HepG2 (cell line): ENCODE results near the gene RAB11FIP5. TPM values are rescaled to one million over a fixed set of nuclear protein-coding genes. Genes with fewer than 3 reads are reported as not detected.

Experiments used
- BRCA1 ChIP-seq: sonication (generic); formaldehyde crosslinking; IDR thresholded peaks from 2 replicates; pipeline ENCODE4 v1.4.0; 2020; ENCODE audit warnings: missing genetic modification reagents
- ELF3 ChIP-seq: IDR thresholded peaks from 2 replicates; pipeline ENCODE4 v1.6.1; 2016; ENCODE audit warnings: missing genetic modification reagents, missing compliant biosample characterization
- HES4 ChIP-seq: sonication (generic); formaldehyde crosslinking; IDR thresholded peaks from 2 replicates; pipeline ENCODE4 v1.9.0; 2021; ENCODE audit warnings: mild to moderate bottlenecking, missing genetic modification reagents, borderline replicate concordance
- HOXD1 ChIP-seq: sonication (generic); formaldehyde crosslinking; IDR thresholded peaks from 2 replicates; pipeline ENCODE4 v1.5.0; 2020; ENCODE audit warnings: missing genetic modification reagents
- RELA ChIP-seq: sonication (generic); formaldehyde crosslinking; IDR thresholded peaks from 2 replicates; pipeline ENCODE4 v1.4.0; 2020; ENCODE audit warnings: missing genetic modification reagents
- TCF7 ChIP-seq: sonication (generic); IDR thresholded peaks from 2 replicates; pipeline ENCODE4 v1.6.1; 2016; ENCODE audit warnings: antibody characterized with exemption, low read depth
- ZFYVE20 ChIP-seq: sonication (generic); formaldehyde crosslinking; IDR thresholded peaks from 2 replicates; pipeline ENCODE4 v1.8.0; 2023; ENCODE audit warnings: low read depth, mild to moderate bottlenecking, moderate library complexity, missing genetic modification reagents, borderline replicate concordance
- ZNF468 ChIP-seq: sonication (generic); formaldehyde crosslinking; IDR thresholded peaks from 2 replicates; pipeline ENCODE4 v1.8.0; 2022; ENCODE audit warnings: mild to moderate bottlenecking, moderate library complexity, missing genetic modification reagents
- polyA plus RNA-seq, 8 experiments: library from polyadenylated mRNA; depleted of rRNA in 3 of 8; stranded (reverse) in 7 of 8; unstranded in 1 of 8; fragments of >200 nt; fragmentation: Illumina TruSeq in 4 of 8; extraction: Trizol in 4 of 8; gene quantifications; 2 replicates each; pipeline versions ENCODE4 v1.2.1 to v1.2.3, GENCODE V29; 2011 to 2016; ENCODE audit warnings: low read depth in 4 of 8, missing spikeins in 1 of 8, mixed read lengths in 1 of 8; ENCODE audit not compliant: insufficient read depth in 1 of 8
- total RNA-seq, 5 experiments: library from RNA; depleted of rRNA; stranded (reverse); fragments of >200 nt; fragmentation: Illumina TruSeq; extraction: Trizol; gene quantifications; 2 replicates each; pipeline ENCODE4 v1.2.3, GENCODE V29; 2016; ENCODE audit warnings: low read depth in 1 of 5
- TF ChIP-seq, protein P1 (sequence below): sonication (generic); formaldehyde crosslinking; IDR thresholded peaks from 2 replicates; pipeline ENCODE4 v1.4.0; 2020; ENCODE audit warnings: missing genetic modification reagents
- TF ChIP-seq, protein P2 (sequence below): sonication (generic); formaldehyde crosslinking; IDR thresholded peaks from 2 replicates; pipeline ENCODE4 v1.5.1; 2020; ENCODE audit warnings: missing genetic modification reagents, mild to moderate bottlenecking, borderline replicate concordance
- TF ChIP-seq, protein P3 (sequence below), 2 experiments: sonication (generic) in 1 of 2; formaldehyde crosslinking in 1 of 2; IDR thresholded peaks; 2 replicates each; pipeline versions ENCODE4 v1.5.1 to v1.6.1; 2011 to 2020; ENCODE audit warnings: borderline replicate concordance in 1 of 2, low read depth in 1 of 2, low read length in 1 of 2, mild to moderate bottlenecking in 1 of 2, missing genetic modification reagents in 1 of 2, moderate library complexity in 1 of 2
- TF ChIP-seq, protein P4 (sequence below): sonication (generic); formaldehyde crosslinking; IDR thresholded peaks from 2 replicates; pipeline ENCODE4 v1.5.0; 2020; ENCODE audit warnings: missing genetic modification reagents
- TF ChIP-seq, protein P5 (sequence below): sonication (generic); formaldehyde crosslinking; IDR thresholded peaks from 2 replicates; pipeline ENCODE4 v1.4.0; 2020; ENCODE audit warnings: mild to moderate bottlenecking, low read depth, missing genetic modification reagents

RAB11FIP5 gene
- total and polyA plus RNA-seq, 2 of the 13 experiments (the other 11 are each of a cell fraction or from before 2014, with no cell fraction given): 9.4 to 22.9 TPM

GRCh38 chr2:73071360-73072128 is 41.2 kb downstream of the RAB11FIP5 start, which contains the start of gene SFXN5 (continued):
- TF ChIP-seq, protein P1, sequence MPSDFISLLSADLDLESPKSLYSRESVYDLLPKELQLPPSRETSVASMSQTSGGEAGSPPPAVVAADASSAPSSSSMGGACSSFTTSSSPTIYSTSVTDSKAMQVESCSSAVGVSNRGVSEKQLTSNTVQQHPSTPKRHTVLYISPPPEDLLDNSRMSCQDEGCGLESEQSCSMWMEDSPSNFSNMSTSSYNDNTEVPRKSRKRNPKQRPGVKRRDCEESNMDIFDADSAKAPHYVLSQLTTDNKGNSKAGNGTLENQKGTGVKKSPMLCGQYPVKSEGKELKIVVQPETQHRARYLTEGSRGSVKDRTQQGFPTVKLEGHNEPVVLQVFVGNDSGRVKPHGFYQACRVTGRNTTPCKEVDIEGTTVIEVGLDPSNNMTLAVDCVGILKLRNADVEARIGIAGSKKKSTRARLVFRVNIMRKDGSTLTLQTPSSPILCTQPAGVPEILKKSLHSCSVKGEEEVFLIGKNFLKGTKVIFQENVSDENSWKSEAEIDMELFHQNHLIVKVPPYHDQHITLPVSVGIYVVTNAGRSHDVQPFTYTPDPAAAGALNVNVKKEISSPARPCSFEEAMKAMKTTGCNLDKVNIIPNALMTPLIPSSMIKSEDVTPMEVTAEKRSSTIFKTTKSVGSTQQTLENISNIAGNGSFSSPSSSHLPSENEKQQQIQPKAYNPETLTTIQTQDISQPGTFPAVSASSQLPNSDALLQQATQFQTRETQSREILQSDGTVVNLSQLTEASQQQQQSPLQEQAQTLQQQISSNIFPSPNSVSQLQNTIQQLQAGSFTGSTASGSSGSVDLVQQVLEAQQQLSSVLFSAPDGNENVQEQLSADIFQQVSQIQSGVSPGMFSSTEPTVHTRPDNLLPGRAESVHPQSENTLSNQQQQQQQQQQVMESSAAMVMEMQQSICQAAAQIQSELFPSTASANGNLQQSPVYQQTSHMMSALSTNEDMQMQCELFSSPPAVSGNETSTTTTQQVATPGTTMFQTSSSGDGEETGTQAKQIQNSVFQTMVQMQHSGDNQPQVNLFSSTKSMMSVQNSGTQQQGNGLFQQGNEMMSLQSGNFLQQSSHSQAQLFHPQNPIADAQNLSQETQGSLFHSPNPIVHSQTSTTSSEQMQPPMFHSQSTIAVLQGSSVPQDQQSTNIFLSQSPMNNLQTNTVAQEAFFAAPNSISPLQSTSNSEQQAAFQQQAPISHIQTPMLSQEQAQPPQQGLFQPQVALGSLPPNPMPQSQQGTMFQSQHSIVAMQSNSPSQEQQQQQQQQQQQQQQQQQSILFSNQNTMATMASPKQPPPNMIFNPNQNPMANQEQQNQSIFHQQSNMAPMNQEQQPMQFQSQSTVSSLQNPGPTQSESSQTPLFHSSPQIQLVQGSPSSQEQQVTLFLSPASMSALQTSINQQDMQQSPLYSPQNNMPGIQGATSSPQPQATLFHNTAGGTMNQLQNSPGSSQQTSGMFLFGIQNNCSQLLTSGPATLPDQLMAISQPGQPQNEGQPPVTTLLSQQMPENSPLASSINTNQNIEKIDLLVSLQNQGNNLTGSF (CRISPR knock-in tag): peak; percentile 12
- TF ChIP-seq ZNF468 (CRISPR knock-in tag) (no peak), HOXD1 (CRISPR knock-in tag) (no peak), HES4 (CRISPR knock-in tag) (no peak), TCF7 (no peak; the same call in 1 of the 2 replicates), BRCA1 (CRISPR knock-in tag) (no peak), RELA (CRISPR knock-in tag) (0 out of 2 replicates have a peak, but pooled peaks have one; percentile 56), ELF3 (CRISPR knock-in tag) (no peak; the same call in 1 of the 2 replicates), ZFYVE20 (CRISPR knock-in tag) (no peak; the same call in 1 of the 2 replicates)
- TF ChIP-seq, protein P2, sequence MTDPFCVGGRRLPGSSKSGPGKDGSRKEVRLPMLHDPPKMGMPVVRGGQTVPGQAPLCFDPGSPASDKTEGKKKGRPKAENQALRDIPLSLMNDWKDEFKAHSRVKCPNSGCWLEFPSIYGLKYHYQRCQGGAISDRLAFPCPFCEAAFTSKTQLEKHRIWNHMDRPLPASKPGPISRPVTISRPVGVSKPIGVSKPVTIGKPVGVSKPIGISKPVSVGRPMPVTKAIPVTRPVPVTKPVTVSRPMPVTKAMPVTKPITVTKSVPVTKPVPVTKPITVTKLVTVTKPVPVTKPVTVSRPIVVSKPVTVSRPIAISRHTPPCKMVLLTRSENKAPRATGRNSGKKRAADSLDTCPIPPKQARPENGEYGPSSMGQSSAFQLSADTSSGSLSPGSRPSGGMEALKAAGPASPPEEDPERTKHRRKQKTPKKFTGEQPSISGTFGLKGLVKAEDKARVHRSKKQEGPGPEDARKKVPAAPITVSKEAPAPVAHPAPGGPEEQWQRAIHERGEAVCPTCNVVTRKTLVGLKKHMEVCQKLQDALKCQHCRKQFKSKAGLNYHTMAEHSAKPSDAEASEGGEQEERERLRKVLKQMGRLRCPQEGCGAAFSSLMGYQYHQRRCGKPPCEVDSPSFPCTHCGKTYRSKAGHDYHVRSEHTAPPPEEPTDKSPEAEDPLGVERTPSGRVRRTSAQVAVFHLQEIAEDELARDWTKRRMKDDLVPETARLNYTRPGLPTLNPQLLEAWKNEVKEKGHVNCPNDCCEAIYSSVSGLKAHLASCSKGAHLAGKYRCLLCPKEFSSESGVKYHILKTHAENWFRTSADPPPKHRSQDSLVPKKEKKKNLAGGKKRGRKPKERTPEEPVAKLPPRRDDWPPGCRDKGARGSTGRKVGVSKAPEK (CRISPR knock-in tag): no peak
- TF ChIP-seq, protein P3, sequence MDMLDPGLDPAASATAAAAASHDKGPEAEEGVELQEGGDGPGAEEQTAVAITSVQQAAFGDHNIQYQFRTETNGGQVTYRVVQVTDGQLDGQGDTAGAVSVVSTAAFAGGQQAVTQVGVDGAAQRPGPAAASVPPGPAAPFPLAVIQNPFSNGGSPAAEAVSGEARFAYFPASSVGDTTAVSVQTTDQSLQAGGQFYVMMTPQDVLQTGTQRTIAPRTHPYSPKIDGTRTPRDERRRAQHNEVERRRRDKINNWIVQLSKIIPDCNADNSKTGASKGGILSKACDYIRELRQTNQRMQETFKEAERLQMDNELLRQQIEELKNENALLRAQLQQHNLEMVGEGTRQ (IDR thresholded peaks at IDR 0.05; ENCODE audit: low read depth, low read length): no peak
- TF ChIP-seq, protein P3 (CRISPR knock-in tag; IDR thresholded peaks at IDR 0.05; ENCODE audit: borderline replicate concordance): no peak
- TF ChIP-seq, protein P4, sequence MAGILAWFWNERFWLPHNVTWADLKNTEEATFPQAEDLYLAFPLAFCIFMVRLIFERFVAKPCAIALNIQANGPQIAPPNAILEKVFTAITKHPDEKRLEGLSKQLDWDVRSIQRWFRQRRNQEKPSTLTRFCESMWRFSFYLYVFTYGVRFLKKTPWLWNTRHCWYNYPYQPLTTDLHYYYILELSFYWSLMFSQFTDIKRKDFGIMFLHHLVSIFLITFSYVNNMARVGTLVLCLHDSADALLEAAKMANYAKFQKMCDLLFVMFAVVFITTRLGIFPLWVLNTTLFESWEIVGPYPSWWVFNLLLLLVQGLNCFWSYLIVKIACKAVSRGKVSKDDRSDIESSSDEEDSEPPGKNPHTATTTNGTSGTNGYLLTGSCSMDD (CRISPR knock-in tag): no peak
- TF ChIP-seq, protein P5, sequence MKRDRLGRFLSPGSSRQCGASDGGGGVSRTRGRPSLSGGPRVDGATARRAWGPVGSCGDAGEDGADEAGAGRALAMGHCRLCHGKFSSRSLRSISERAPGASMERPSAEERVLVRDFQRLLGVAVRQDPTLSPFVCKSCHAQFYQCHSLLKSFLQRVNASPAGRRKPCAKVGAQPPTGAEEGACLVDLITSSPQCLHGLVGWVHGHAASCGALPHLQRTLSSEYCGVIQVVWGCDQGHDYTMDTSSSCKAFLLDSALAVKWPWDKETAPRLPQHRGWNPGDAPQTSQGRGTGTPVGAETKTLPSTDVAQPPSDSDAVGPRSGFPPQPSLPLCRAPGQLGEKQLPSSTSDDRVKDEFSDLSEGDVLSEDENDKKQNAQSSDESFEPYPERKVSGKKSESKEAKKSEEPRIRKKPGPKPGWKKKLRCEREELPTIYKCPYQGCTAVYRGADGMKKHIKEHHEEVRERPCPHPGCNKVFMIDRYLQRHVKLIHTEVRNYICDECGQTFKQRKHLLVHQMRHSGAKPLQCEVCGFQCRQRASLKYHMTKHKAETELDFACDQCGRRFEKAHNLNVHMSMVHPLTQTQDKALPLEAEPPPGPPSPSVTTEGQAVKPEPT (CRISPR knock-in tag): peak; percentile 56; the same call in 1 of the 2 replicates
